Activated CD4-positive, alpha-beta T cell treated with anti-CD3 and anti-CD28 coated beads, Interleukin-2, Interleukin-6, amounts not matched to agents 100 ng/mL and 50 ng/mL, durations not matched to agents 16 hours and 8 hours (primary cell): ENCODE results near the gene COL5A3.

Experiments used
- DNase-seq: peaks from one replicate; pipeline ENCODE4 v3.0.0-alpha.2; 2020

Gene COL5A3

DNA sequence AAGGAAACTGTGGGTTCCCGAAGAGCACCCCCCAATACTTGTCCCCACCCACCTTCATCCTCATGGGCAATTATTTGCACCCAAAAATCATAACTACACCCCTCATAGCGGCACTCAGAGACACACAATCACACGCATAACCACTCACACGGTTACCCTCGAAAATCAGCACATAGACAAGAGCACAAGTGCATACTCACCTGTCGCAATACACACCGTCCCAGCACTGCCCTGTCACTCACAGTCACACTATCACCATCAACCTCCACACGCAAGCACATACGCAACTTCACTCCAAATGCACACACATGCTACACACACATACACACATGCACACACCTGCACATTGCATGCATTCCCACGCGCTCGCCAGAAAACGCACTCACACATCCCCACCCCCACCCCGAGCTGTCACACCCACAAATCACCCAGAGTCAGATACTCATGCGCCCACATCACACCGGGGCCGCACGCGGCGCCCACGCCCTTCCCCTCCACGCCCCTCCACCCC is 535 bp downstream of the COL5A3 start:
- no peak for DNase-seq

DNA sequence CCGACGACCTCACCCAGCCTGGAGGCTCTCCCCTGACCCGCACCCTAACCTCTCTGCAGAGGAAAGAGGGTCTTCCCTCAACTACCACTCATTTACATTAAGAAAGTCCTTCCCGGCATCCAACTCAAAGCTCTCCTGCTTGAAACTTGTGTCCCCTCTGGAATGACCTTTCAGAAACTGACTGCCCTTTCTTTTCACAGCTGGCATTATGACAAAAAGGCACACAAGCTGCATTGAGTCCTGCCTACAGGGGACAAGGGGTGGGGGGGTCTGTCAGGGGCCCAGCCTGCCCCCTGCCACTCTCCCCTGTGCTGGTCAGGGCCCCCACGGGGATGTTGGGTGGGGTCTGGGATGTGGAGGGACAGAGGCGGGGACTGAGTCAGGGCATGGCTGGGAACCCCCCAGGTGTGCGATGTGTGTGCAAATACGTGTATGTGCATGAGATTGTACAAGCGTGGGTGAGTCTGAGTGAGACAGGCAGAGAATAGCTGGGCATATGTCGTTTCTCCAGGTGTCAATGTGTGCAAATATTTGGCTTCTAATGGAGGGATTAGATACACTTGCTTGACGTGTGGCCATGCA is 2.0 kb downstream of the COL5A3 start:
- DNase-seq, result no peak

DNA sequence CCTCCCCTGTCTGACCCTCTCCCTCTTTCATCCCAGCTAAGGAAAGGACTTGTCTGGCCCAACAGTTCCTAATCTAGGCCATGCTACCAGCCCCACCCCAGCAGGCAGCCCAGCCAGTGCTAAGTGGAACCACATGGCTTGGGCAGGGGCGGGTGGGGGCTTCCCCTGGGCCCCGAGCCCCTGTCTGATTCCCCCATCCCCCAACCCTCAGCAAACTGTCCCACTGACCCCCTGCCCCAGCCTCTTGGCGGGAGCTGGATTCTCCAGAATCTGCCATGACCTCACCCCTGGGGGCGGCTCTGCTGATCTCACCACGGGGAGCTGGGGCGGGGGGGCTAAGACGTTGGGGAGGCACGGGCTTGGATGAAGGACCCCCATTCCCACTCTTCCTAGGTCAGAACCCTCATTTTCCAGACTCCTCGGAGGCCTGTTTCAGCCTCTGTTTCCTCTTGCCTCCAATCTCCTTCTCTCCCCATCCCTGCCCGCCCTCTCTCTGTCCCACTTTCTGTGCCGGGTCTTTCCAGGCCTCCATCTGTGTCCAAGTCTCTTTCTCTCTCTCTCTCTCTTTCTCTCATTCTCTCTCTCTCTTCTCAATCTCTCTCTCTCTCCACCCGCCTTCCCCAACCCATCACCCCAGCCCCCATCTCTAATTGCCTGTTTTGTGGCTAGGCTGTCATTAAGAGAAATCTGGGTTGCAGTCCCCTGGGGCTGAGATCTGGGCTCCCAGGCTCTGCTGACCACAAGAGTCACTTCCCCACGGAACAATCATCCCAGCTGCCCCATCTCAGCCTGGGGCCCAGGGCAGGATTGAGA is 2.7 kb downstream of the COL5A3 start:
- DNase-seq, result no peak

DNA sequence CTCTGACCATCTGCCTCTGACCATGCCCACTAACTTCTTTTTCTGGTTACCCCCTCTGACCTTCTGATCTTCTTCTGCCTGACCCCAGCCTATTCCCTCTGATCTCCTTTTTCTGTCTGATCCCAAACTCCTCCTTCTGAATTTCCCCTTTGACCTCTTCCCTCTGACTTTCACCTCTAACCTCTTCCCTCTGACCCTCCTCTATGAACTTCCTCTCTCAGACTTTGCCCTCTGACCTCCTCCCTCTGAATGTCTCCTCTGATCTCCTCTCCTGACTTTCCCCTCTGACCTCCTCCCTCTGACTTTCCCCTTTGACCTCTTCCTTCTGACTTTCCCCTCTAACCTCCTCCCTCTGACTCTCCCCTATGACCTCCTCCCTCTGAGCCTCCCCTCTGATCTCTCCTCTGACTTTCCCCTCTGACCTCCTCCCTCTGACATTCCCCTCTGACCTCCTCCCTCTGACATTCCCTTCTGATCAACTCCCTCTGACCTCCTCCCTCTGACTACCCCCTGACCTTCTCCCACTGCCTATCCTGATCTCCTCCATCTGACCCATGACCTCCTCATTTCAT is 3.5 kb downstream of the COL5A3 start:
- DNase-seq, result no peak

DNA sequence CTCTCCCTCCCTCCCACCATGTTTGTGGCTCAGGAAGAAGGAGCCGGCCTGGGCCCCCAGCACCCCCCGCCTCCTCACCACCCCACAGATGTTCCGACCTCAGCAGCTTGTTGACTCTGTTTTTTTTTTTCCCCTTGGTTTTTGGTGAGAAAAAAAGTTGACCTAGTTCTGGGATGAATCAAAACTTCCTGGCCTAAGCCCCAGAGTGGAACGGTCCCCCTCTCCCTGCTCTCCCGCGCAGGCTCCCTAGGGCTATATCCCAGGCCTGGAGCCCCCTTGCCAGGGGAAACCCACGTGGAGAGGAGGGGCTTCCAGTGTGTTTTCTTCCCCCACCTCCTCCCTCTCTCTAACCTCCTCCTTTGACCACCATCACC is 4.0 kb downstream of the COL5A3 start:
- DNase-seq, result peak; percentile 14

DNA sequence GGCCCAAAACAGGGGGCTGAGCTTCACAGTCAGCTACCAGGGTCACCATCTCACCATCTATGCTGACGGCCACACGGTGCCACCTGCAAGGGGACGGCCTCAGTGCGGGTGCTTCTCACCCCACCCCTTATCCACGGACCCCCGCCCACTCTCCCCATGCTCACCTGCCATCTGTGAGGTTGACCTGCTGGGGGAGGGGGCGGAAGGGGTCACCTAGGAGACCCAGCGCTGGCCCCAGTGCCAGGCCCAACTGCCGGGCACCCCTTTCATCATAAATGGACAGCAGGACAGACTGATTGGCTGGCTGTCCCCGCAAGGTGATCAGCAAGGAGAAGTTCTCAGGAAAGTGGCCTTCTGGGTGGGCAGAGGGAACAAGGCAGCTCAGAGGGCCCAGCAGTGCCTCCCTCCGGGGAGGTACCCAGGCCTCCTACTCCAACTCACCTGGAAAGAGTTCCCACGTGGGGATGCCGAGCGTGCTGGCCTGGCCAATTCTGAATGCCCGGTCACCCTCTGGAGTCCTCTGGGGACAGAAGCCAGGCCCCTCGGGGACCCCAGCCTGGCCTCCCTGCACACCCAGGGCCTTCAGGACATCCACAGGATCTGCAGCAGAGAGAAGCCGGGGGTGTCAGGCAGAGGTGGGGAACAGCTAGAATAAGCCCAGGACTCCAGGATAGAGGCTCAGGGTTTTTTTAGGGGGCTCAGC is 4.5 kb downstream of the COL5A3 start:
- no peak for DNase-seq

DNA sequence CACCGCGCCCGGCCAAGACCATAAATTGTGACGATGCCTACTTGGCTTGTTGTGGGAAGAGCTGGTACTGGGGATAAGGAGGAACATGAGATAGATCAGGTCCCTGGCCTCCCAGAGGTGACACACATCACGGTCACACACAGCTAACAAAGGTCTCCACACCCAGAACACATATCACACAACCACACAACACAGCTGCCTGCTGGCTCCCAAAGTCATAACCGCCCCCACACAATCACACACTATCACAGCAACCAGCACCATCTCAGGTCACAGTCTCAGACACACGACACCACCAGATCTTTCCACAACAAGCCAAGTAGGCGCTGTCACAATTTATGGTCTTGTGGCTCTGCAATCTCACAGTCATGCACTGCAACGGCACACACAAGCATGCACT is 5.7 kb downstream of the COL5A3 start:
- no peak for DNase-seq

DNA sequence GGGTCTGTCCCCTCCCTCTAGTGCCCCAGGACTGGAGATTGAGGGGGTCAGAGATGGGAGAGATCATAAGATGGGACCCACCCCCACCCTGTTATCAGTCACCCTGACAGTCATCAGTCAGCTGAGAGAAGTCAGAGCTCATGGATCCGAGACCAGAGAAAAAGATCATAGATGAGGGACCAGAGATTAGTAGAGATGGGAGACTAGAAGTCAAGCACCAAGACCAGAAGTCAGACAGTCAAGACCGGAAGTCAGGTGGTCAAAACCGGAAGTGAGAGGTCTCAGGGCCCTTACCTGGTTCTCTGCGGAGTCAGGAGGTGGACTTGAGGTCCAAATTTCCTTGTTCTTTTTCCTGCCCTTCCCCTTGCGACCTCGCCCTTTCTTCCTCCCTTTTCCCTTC is 7.0 kb downstream of the COL5A3 start:
- no peak for DNase-seq

DNA sequence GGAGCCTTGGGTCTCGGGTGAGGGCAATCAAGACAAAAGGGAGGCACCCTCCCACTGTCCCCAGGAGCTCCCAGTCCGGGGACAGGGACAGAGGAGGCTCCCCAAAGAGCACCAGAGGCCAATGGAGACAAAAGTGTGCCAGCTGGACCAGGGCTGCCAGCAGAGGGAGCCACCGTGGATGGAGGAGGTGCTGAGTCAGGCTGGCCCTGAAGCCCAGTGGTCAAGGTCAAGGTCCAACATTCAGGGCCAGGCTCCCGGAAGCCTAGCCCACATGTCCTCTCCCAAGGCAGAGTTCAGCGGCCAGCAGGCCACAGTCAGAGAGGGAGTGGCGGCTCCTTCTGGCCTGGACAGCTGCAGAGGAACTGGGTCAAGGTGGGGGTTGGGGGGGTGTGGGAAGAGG is 8.4 kb downstream of the COL5A3 start:
- DNase-seq, result no peak

DNA sequence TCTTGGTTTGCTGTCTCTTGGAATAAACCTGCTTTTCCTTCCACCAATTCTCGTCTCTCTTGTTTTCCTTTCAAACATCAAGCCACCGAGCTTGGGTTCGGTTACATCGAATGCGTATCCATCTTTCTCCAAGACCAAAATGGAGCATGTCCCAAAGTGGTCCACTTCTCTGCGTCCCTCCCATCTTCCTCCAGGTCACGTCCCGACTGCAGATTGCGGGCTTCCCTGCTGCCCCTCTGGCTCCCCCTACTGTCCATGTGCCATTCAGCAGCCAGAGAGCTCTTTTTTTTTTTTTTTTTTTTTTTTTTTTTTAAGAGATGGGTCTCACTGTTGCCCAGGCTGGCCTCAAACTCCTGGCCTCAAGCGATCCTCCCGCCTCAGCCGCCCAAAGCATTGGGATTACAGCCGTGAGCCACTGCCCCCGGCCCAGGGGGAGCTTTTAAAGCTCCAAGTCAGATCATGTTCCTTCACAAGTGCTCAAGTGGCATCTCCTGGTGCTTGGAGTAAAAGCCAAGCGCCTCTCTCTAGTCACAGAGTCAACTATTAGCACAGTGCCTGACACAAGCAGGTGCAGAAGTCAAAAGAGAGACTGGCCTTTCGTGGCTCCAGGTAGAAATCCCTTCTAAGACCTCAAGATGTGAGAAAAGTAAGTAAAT is 10.0 kb downstream of the COL5A3 start:
- peak; percentile 70 for DNase-seq

DNA sequence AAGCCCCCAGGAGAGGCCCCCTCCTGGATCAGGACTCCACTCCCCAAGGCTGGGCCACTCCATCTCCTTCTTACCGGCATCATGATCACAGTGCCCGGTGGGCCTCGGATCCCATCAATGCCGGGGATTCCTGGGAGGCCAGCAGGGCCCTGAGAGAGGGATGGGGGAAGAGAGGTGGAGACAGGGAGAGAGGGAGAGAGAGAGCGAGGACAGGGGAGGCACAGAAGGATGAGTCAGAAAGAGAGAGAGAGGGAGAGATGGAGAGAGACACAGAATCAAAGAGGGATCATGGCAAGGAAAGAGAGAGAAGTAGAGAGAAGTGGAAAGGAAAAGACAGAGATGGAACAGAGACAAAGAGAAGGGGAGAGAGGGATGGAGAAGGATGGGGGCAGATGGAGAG is 13.8 kb downstream of the COL5A3 start:
- DNase-seq, result no peak

DNA sequence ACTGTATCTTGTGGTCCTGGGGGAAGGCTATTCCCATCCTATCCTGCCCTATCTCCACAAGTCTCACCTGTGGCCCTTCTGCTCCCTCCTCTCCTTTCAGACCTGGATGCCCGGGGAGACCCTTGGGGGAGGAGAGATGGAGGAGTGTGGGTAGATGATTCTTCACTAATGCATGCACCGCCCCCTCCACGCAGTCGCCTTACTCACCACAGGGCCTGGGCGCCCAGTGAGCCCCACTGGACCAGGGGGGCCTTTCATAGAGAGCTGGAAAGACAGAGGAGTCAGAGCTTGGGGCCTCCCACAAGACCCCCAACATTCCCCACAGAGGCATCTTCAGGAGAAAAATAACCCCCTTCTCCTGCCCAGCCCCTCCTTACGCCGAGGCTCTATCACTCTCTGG is 14.3 kb downstream of the COL5A3 start:
- DNase-seq, result no peak

DNA sequence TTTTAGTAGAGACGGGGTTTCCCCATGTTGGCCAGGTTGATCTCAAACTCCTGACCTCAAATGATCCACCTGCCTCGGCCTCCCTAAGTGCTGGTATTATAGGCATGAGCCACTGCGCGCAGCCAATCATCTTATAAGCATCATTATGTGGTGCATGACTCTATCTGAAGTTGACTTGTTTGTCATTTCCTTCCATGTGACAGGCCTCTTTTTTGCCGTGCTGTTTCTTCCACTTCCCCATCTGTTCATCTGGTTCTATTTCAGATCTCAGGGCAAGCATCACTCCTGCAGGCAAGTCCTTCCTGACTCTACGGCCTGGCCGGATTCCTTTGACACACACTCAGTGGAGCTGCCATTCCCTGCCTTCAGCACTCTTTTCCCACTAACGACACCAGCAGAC is 15.2 kb downstream of the COL5A3 start:
- DNase-seq, result no peak

DNA sequence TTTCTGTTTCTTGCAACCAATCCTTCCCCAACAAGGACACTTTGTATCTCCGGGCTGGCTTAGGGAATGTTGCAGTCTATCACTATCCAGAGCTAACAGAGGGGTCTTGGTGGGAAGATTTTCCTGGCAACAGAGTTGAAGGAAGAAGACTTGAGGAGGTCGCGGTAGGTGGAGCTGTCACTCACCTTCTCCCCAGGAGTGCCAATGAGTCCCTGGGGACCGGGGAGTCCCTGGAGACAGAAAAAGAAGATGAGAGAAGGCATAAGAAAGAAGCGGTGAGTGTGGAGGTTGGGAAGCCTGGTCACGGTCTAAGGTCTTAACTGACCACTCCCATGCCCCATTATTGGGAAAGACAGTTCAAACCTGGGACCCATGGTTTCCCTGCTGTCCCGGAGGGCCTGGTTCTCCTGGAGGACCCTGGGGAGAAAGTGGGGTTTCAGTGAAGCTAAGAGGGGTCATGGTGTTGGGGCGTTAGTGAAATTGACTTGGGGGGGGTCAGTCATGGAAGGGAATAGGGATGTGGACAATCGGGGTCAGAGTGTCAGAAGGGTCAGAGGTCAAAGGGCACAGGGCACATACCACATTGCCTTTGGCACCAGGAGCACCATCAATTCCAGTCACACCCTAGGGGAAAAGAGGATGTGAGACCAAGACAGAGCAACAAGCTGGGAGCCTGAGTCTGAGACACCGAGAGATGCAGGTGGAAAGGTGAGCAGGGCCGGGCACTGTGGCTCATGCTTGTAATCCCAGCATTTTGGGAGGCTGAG is 18.7 kb downstream of the COL5A3 start:
- no peak for DNase-seq

DNA sequence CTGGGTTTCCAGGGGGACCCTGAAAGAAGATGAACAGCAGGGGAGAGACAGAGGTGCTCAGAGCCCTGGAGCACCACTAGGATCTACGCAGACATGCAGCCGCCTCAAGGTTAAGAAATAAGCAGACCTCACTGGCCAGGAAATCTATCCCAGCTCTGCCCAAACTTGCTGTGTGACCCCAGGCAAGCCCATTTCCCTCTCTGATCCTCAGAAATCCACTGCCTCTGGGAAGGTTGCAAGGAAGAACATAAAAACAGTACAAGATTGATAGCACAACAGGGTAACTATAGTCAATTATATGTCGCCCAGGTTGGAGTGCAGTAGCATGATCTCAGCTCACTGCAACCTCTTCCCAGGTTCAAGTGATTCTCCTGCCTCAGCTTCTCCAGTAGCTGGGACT is 20.8 kb downstream of the COL5A3 start:
- no peak for DNase-seq

DNA sequence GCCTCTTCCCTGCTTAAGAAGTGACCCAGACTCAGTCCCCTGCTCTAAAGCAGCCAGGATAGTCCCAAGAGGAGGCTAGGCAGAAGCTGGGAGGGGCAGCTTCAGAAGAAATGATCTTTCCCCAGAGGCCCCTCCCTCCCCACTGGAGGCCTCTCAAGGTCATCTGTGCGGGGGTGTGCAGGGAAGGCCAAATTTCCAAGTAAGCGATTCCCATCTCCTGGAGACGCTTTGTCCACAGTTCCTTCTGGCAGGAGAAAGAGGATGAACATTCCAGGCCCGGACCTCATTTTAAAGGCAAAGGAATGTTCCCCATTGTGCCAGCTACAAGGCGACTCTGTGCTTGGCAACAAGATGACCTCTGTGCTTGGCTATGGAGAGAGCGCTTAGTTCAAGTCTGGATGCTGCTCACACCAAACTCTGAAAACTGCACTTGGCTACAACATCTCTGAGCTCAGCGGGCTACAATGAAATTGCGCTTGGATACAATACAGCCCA is 23.5 kb downstream of the COL5A3 start:
- DNase-seq, result no peak

DNA sequence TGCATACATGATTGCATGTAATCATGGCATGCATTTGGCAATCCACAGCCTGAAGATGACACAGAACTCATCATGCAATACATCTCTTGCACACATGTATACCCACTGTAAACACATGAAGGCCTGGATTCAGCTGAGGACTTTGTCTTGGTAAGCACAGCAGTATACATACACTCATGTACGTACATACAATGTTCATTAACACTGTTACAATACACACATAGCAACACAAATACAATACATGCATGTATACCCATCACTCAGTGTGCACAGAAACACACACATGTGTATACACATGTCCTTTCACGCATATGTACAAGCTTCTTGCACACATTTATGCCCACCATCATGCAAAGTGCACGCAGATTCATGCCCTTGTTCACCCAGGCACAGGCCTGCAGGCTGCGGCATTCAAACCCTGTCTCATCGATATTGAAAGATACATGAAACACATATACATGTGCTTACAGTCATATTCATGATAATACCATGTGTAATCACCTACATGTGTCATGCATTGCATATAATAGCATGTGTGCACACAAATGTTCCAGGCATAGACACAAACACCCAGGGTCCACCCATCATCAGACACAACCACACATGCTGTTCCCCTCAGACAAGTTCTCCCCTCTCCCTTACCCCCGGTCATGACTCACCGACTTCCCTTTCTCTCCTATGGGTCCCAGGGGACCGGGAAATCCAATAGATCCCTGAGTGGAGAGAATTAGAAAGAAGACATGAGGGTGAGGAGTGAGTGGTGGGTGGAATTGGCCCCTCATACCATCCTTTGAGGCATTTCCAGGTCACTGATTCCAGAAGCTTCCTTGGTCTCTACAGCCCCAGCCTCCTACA is 28.7 kb downstream of the COL5A3 start:
- no peak for DNase-seq

DNA sequence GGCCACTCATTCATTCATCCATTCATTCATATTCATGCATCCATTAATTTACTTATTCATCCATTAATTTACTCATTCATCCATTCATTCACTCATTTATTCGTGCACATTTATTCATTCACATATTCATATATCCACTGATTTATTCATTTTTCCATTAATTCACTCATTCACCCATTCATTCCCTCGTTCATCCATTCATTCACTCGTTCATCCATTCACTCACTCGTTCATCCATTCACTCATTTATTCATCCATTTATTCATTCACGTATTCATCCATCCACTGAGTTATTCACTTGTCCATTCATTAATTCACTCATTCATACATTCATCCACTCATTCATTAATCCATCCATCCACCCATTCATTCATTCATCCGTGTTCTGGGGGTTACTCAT is 38.2 kb downstream of the COL5A3 start:
- no peak for DNase-seq

DNA sequence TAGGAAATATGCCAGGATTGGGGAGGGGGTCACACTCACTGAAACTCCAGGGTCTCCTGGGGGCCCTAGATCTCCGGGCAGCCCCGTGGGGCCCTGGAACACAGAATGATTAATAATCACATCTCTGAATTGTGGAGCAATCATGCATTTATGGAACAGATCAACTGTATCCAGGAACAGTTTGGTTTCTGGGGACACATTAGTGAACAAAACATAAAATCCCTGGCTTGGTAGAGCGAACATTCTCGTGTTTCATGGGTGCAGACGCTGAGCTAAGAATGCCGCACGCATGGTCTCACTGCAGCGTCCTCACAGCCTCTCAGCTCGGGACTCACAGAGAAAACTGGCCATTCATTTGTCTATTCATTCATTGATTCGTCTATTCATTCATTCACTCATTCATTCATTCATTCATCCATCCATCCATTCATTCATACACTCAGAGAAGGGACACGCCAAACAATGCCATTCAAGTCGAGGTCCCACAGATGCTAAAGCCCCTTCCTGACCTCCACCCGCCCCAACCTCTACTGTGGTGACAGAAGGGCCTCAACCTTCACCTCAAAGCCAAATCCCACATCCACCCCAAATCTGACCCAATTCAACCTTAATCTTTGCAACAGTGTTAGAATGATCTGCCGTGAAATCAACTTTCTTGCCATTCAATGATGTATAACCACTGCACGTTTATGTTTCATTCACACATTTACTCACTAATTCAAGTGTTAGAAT is 39.0 kb downstream of the COL5A3 start:
- no peak for DNase-seq

DNA sequence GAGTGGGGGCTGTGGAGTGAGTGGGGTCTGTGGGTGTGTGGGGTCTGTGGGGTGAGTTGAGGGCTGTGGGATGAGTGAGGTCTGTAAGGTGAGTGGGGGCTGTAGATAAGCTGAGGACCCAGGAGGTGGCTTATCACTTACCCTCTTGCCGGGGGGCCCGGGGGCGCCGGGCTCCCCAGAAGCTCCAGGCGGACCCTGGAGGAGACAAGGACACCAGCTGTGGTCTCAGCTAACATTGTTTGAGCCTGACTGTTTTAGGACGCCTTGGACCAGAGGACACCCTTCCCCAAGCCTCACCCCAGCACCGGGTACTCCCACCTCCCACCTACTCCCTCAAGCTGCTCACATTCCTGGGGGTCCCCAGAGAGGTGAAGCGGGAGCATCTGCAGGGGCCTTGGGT is 39.8 kb downstream of the COL5A3 start:
- no peak for DNase-seq

DNA sequence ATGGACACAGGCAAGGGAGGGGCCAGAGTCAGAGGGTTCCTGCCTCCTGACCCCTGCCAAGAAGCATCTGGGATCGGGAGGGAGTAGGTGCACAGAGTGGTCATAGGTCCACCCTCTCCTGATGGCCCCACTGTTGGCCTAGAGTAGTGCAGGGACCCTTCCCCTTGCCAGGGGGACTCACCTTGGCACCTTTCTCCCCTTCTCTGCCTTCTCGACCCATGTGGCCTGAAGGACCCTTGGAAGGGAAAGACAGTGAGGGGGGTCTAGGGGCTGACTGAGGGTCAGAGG is 40.7 kb downstream of the COL5A3 start:
- no peak for DNase-seq
